Fibroblast of lung (primary cell): ENCODE data around the gene CLDN10. TPM values are rescaled to one million over a fixed set of nuclear protein-coding genes. Genes with fewer than 3 reads are reported as not detected.

Experiments
- DNase-seq, 2 donors: peaks; one replicate each; pipeline versions ENCODE4 v3.0.0 to v3.0.0-alpha.2; 2010; ENCODE audit warnings: low read depth in 2 of 2
- H2AFZ ChIP-seq: 2 replicates; pipeline ENCODE4 v1.5.1; 2012; ENCODE audit warnings: low read length, control low read depth, inconsistent platforms
- H3K27ac ChIP-seq: 2 replicates; pipeline ENCODE4 v1.5.1; 2011; ENCODE audit warnings: low read length, control low read depth; ENCODE audit not compliant: insufficient read depth
- H3K27me3 ChIP-seq: 2 replicates; pipeline ENCODE4 v1.5.1; 2011; ENCODE audit warnings: mild to moderate bottlenecking, low read length; ENCODE audit not compliant: control insufficient read depth, insufficient read depth
- H3K36me3 ChIP-seq: 2 replicates; pipeline ENCODE4 v1.5.1; 2011; ENCODE audit warnings: low read length; ENCODE audit not compliant: control insufficient read depth, insufficient read depth
- H3K4me1 ChIP-seq: 2 replicates; pipeline ENCODE4 v1.5.1; 2011; ENCODE audit warnings: low read length; ENCODE audit not compliant: control insufficient read depth, insufficient read depth; ENCODE audit errors: extremely low read depth
- H3K4me2 ChIP-seq: 2 replicates; pipeline ENCODE4 v1.5.1; 2011; ENCODE audit warnings: low read length, control low read depth; ENCODE audit not compliant: insufficient read depth; ENCODE audit errors: extremely low read depth
- H3K4me3 ChIP-seq, 4 experiments: fragments of 200-600 bp in 1 of 4; sonication (generic) in 1 of 4; replicated peaks in 1 of 4; 2 replicates each; pipeline ENCODE4 v1.5.1; 2011 to 2016; ENCODE audit warnings: low read length in 4 of 4, low read depth in 3 of 4, mild to moderate bottlenecking in 3 of 4, control low read depth in 2 of 4, inconsistent platforms in 1 of 4, mixed read lengths in 1 of 4; ENCODE audit not compliant: insufficient read depth in 1 of 4; ENCODE audit errors: control extremely low read depth in 1 of 4
- H3K79me2 ChIP-seq: 2 replicates; pipeline ENCODE4 v1.5.1; 2012; ENCODE audit warnings: mild to moderate bottlenecking, low read length, inconsistent platforms; ENCODE audit not compliant: control insufficient read depth, insufficient read depth
- H3K9ac ChIP-seq: 2 replicates; pipeline ENCODE4 v1.5.1; 2011; ENCODE audit warnings: mild to moderate bottlenecking, low read length, control low read depth; ENCODE audit not compliant: insufficient read depth
- H3K9me3 ChIP-seq: 2 replicates; pipeline ENCODE4 v1.5.1; 2012; ENCODE audit warnings: low read depth, low read length; ENCODE audit not compliant: control insufficient read depth, insufficient read depth
- H4K20me1 ChIP-seq: 2 replicates; pipeline ENCODE4 v1.5.1; 2011; ENCODE audit warnings: low read length; ENCODE audit not compliant: control insufficient read depth, insufficient read depth; ENCODE audit errors: extremely low read depth
- EZH2 ChIP-seq: IDR thresholded peaks from 2 replicates; pipeline ENCODE4 v1.5.1; 2012; ENCODE audit warnings: low read length, control low read depth, mild to moderate bottlenecking; ENCODE audit errors: missing control alignments
- polyA plus RNA-seq, 2 donors: library from polyadenylated mRNA; depleted of rRNA in 1 of 2; stranded (reverse) in 1 of 2; unstranded in 1 of 2; fragments of >200 nt; gene quantifications; 2 replicates each; pipeline ENCODE4 v1.2.1, GENCODE V29; 2011 to 2012; ENCODE audit warnings: missing spikeins in 1 of 2
- total RNA-seq: library from RNA; depleted of rRNA; stranded (reverse); fragments of >200 nt; gene quantifications from 2 replicates; pipeline ENCODE4 v1.2.1, GENCODE V29; 2014
- TF ChIP-seq, protein P1 (sequence below), 2 donors: IDR thresholded peaks in 1 of 2; conservative IDR thresholded peaks in 1 of 2; 1 replicate in 1 of 2; 2 replicates in 1 of 2; pipeline ENCODE4 v1.5.1; 2011 to 2012; ENCODE audit warnings: low read length in 2 of 2, control low read depth in 1 of 2, inconsistent platforms in 1 of 2, low read depth in 1 of 2, mild to moderate bottlenecking in 1 of 2

The CLDN10 gene
- total and polyA plus RNA-seq, 2 donors (not counting 1 experiment from before 2014, with no cell fraction given): not detected

- H3K79me2 ChIP-seq: no peaks in the 10 kb centered on the region
- no peak for DNase-seq
- H3K4me3 ChIP-seq: no peak overlapping the region
- H3K4me1 ChIP-seq: no peaks in the 10 kb centered on the region
- no peak overlapping the region for H3K27ac ChIP-seq
- H3K9ac ChIP-seq: no peak overlapping the region
- H3K27me3 ChIP-seq: no peaks in the 10 kb centered on the region
- H3K9me3 ChIP-seq: no peaks in the 10 kb centered on the region
- H3K4me2 ChIP-seq: no peak overlapping the region
- H4K20me1 ChIP-seq: no peaks in the 10 kb centered on the region
- peaks cover 7% of the 10 kb centered on the region for H3K36me3 ChIP-seq
- no peak overlapping the region for H2AFZ ChIP-seq
- TF ChIP-seq, protein P1, sequence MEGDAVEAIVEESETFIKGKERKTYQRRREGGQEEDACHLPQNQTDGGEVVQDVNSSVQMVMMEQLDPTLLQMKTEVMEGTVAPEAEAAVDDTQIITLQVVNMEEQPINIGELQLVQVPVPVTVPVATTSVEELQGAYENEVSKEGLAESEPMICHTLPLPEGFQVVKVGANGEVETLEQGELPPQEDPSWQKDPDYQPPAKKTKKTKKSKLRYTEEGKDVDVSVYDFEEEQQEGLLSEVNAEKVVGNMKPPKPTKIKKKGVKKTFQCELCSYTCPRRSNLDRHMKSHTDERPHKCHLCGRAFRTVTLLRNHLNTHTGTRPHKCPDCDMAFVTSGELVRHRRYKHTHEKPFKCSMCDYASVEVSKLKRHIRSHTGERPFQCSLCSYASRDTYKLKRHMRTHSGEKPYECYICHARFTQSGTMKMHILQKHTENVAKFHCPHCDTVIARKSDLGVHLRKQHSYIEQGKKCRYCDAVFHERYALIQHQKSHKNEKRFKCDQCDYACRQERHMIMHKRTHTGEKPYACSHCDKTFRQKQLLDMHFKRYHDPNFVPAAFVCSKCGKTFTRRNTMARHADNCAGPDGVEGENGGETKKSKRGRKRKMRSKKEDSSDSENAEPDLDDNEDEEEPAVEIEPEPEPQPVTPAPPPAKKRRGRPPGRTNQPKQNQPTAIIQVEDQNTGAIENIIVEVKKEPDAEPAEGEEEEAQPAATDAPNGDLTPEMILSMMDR (conservative IDR thresholded peaks at IDR 0.05 in 1 of 2, IDR thresholded peaks at IDR 0.05 in 1 of 2; ENCODE audit: low read depth in 1 of 2, low read length in 2 of 2): no peak
- no peak for TF ChIP-seq EZH2
Observed at GRCh38 chr13:95588134-95588533, 35.6 kb downstream of the CLDN10 start.

DNA sequence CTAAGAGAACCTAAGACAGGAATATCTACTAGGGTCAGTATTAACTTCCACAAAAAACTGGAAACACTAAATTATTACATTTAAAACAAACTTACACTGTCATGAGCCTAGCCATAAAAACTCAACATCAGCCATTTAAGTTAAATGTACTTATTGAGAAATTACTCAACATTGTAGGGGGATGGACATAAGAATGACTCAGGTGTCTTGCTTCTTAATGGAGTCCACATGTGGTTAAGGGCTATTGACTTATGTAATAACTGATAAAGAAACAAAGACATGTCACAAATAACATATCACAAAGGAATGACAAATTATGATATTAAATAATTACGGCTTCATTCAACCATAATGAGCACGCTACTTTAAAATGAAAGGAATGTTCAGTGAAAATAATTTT lies 36.2 kb downstream of the CLDN10 start:
- peaks cover 7% of the 10 kb centered on the region for H3K36me3 ChIP-seq
- H3K4me2 ChIP-seq: no peak overlapping the region
- H4K20me1 ChIP-seq: no peaks in the 10 kb centered on the region
- no peaks in the 10 kb centered on the region for H3K9me3 ChIP-seq
- no peak overlapping the region for H3K4me3 ChIP-seq
- peak in 1 of 2 donors; percentile 60 for DNase-seq
- no peak overlapping the region for H3K9ac ChIP-seq
- no peaks in the 10 kb centered on the region for H3K27me3 ChIP-seq
- H2AFZ ChIP-seq: no peak overlapping the region
- no peaks in the 10 kb centered on the region for H3K4me1 ChIP-seq
- no peak overlapping the region for H3K27ac ChIP-seq
- no peak for TF ChIP-seq EZH2
- TF ChIP-seq, protein P1 (conservative IDR thresholded peaks at IDR 0.05 in 1 of 2, IDR thresholded peaks at IDR 0.05 in 1 of 2; ENCODE audit: low read depth in 1 of 2, low read length in 2 of 2): no peak
- H3K79me2 ChIP-seq: no peaks in the 10 kb centered on the region

- no peaks in the 10 kb centered on the region for H3K4me1 ChIP-seq
- TF ChIP-seq EZH2: no peak
- TF ChIP-seq, protein P1 (conservative IDR thresholded peaks at IDR 0.05 in 1 of 2, IDR thresholded peaks at IDR 0.05 in 1 of 2; ENCODE audit: low read depth in 1 of 2, low read length in 2 of 2): no peak
- no peaks in the 10 kb centered on the region for H3K9me3 ChIP-seq
- H3K36me3 ChIP-seq: peaks cover 3% of the 10 kb centered on the region
- no peak overlapping the region for H3K4me3 ChIP-seq
- no peak overlapping the region for H3K27ac ChIP-seq
- no peak overlapping the region for H2AFZ ChIP-seq
- no peaks in the 10 kb centered on the region for H4K20me1 ChIP-seq
- no peak overlapping the region for H3K9ac ChIP-seq
- no peak overlapping the region for H3K4me2 ChIP-seq
- DNase-seq: no peak
- H3K27me3 ChIP-seq: no peaks in the 10 kb centered on the region
- no peaks in the 10 kb centered on the region for H3K79me2 ChIP-seq
Observed at GRCh38 chr13:95593462-95593861, 40.9 kb downstream of the CLDN10 start.
